GM19025 (cell line): ENCODE results near the gene F8A1.
"Not testable (repeated sequence)": the region's sequence is repeated elsewhere in the genome, so short reads cannot be mapped to it uniquely, and the experiment has no call there.

Experiments
- ATAC-seq: cut with Tn5 transposase; IDR thresholded peaks from one replicate; pipeline ENCODE4 v1.9.1; 2021; ENCODE audit warnings: mild to moderate bottlenecking, low read depth, moderate library complexity; ENCODE audit not compliant: unreplicated experiment

Gene F8A1

DNA sequence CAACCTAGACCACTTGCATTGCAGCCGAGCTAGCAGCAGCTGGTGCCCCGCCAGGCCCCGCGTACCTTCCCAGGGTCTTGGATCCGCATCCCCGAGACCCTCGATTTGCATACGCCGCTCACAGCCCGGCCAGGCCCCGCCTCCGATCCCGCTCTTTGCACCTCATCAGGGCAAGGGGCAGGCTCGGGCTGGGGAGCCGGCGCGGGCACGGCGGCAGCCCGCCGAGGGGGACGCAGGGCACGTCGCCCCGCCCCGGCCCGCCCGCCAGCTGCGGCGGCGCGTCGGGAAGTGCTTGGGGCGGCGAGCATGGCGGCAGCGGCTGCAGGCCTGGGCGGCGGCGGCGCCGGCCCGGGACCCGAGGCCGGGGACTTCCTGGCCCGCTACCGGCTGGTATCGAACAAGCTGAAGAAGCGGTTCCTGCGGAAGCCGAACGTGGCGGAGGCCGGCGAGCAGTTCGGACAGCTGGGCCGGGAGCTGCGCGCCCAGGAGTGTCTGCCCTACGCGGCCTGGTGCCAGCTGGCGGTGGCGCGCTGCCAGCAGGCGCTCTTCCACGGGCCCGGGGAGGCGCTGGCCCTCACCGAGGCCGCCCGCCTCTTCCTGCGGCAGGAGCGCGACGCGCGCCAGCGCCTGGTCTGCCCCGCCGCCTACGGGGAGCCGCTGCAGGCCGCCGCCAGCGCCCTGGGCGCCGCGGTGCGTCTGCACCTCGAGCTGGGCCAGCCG lies at the start of gene F8A1:
Gene F8A1, plus strand, starts transcription at position 287 of the 720 bp plus-strand sequence. Its CDS starts 20 bp downstream, at position 307.
- peak; percentile 69 for ATAC-seq

GRCh38 chrX:154840856-154841255 lies 45.3 kb upstream of the F8A1 start:
- ATAC-seq: no peak

- no peak for ATAC-seq
Measured at GRCh38 chrX:154850957-154851611, 35.1 kb upstream of the F8A1 start.

GRCh38 chrX:154855256-154855655 lies 30.9 kb upstream of the F8A1 start:
- ATAC-seq: no peak

DNA sequence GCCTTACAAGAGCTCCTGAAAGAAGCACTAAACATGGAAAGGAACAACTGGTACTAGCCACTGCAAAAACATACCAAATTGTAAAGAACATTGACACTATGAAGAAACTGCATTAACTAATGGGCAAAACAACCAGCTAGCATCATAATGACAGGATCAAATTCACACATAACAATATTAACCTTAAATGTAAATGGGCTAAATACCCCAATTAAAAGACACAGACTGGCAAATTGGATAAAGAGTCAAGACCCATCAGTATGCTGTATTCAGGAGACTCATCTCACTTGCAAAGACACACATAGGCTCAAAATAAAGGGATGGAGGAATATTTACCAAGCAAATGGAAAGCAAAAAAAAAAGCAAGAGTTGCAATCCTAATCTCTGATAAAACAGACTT lies 17.6 kb upstream of the F8A1 start:
- not testable (repeated sequence) for ATAC-seq

DNA sequence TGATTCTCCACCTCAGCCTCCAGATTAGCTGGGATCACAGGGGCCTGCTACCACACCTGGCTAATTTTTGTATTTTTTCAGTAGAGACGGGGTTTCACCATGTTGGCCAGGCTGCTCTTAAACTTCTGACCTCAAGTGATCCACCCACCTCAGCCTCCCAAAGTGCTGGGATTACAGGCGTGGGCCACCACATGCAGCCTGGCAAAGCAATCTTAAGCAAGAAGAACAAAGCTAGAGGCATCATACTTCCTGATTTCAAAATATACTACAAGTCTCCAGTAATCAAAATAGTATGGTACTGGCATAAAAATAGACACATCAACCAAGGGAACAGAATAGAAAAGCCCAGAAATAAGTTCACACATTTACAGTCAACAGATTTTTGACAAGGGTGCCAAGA lies 12.8 kb upstream of the F8A1 start:
- ATAC-seq: no peak

DNA sequence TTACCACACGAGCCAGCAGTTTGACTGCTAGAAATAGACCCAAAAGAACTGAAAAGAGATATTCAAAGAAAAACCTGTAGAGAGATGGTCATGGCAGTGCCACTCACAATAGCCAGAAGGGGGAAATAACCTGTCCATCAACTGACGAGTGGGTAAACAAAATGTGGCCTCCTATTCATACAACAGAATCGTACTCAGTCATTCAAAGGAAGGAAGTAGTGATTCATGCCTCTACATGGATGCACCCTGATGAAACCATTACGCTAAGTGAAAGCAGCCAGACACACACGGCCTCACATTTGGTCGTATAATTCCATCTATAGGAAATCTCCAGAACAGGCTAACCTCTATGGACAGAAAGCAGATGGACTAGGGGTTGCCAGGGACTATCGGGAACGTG lies 2.1 kb upstream of the F8A1 start:
- not testable (repeated sequence) for ATAC-seq

GRCh38 chrX:154885057-154885456 lies 1.1 kb upstream of the F8A1 start:
- not testable (repeated sequence) for ATAC-seq

DNA sequence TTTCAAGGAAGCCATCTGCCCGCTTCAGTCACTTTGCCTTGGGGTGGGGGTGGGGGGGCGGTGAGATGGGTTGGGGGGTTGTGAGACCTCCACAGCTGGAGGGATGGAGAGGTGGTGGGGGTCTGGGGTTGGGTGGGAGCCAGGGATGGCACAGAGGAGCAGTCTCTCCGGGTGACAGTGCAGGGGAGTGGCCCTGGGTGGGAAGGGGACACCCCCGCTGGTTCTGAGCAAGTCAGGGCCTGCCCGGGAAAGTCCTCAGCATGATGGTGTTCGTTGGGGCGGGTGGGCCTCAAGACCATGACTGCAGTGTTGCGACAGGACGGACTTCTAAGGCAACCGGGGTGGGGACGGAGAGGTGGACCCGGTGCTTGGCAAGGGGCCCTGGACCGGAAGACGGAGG lies 606 bp upstream of the F8A1 start:
- ATAC-seq: not testable (repeated sequence)

- peak; percentile 41 for ATAC-seq
Measured at GRCh38 chrX:154886789-154887221, 650 bp downstream of the F8A1 start.

DNA sequence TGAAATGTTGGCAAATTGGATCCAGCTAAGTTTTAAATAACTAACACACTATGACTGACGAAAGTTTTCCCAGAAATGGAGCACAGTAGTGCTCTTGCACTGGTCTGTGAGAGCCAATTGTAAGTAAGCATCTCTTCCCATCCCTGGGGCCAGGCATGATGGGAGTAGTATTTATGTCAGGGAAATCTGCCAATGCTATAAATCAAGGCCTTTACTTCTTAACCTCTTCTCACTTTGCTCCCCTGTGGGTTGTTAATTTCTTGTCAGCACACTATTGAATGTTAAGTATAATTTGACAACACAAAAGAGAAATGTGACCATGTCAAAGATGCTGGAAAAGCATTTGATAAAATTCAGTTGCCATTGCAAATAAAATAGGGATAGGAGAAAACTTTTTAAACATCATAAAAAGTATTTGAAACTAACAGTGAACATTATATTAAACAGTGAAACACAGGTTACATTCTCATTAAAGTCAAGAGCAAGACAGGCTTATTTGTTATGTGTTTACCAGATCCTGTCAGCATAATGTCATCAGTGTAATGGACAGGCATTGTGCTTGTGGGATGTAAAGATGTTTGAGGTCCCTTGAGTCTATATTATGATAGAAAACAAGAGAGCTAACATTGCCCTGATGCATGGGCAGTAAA lies 5.0 kb downstream of the F8A1 start:
- no peak for ATAC-seq

- no peak for ATAC-seq
Measured at GRCh38 chrX:154892296-154892695, 6.1 kb downstream of the F8A1 start.

DNA sequence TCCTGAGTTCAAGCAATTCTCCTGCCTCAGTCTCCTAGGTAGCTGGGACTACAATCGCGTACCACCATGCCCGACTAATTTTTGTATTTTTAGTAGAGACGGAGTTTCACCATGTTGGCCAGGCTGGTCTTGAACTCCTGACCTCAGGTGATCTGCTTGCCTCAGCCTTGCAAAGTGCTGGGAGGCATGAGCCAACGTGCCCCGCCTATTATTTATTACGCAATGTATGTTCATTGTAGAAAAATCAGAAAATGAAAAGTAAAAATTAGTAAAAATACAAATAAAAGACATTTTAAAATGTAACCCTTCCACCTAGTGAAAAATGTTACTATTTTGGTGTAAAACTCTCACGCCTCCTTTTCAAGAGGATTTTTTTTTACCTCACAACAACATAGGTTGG lies 14.2 kb downstream of the F8A1 start:
- no peak for ATAC-seq

DNA sequence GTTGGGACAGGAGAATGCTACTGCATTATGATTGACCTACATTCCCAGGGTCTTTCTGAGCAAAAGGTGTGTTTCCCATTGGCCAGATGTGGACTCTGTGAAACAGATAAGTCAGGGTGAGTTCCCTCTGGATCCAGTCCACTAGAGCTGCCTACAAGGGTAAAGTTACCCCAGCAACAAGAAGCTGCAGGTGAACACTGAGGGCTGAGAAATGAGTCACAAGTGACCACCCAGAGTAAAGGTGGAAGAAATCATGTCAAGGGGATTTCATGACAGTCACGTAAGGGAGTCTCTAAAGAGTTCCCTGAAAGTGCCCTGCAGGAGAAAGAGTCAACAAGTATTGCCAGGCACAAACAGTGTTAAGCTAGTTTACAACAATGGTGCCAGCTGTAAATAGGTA lies 16.3 kb downstream of the F8A1 start:
- ATAC-seq: no peak

- ATAC-seq: no peak
Measured at GRCh38 chrX:154908821-154909220, 22.7 kb downstream of the F8A1 start.

- not testable (repeated sequence) for ATAC-seq
Measured at GRCh38 chrX:154910048-154910447, 23.9 kb downstream of the F8A1 start.

GRCh38 chrX:154910528-154910927 lies 24.4 kb downstream of the F8A1 start:
- ATAC-seq: not testable (repeated sequence)

- no peak for ATAC-seq
Measured at GRCh38 chrX:154914052-154914451, 27.9 kb downstream of the F8A1 start.

DNA sequence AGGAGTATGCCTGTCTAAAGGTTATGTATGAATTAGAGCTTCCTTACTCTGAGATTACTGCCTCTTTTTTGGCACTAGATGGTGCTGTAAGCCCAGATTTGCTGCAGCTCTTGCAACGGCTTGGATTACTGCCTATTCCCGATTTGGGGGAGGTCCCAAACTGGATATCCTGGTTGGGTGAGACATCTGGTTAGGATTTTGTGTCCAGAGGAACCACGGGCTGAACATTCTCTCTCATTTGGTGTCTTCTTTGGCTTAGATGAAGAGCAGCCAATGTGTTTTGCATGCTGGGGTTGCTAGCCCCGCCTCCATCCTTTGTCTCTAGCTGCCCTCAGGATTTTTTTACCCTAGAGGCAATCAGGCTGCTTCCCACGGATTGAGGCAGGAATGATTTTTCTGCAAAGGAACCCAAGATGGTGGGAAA lies 31.9 kb downstream of the F8A1 start:
- no peak for ATAC-seq

DNA sequence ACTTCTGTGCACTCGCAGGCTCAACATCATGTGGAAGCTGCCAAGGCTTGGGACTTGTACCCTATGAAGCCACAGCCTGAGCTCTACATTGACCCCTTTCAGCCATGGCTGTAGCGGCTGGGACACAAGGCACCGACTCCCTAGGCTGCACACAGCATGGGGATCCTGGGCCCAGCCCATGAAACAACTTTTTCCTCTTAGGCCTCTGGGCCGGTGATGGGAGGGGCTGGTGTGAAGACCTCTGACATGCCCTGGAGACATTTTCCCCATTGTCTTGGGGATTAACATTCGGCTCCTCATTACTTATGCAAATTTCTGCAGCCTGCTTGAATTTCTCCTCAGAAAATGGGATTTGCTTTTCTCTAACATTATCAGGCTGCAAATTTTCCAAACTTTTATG lies 38.6 kb downstream of the F8A1 start:
- not testable (repeated sequence) for ATAC-seq
